Neural cell (in vitro differentiated cells): ENCODE results near the gene EAPP. TPM values are rescaled to one million over a fixed set of nuclear protein-coding genes. Genes with fewer than 3 reads are reported as not detected.
"Not testable (repeated sequence)": the region's sequence is repeated elsewhere in the genome, so short reads cannot be mapped to it uniquely, and the experiment has no call there.

Experiments
- H2AFZ ChIP-seq: fragments of 200-600, 300-800 bp; sonication (generic), shearing (Covaris generic); 2 replicates; pipeline ENCODE4 v1.6.0; 2014; ENCODE audit warnings: low read depth, mild to moderate bottlenecking, antibody characterized with exemption, low read length, moderate library complexity
- H3F3A ChIP-seq: fragments of 200-600 bp; shearing (Covaris generic); 2 replicates; pipeline ENCODE4 v1.6.1; 2016; ENCODE audit warnings: mild to moderate bottlenecking, moderate library complexity, mixed read lengths, antibody characterized with exemption, low read length; ENCODE audit not compliant: insufficient read depth, poor library complexity, severe bottlenecking
- H3K27ac ChIP-seq: fragments of 200-600, 300-800 bp; sonication (generic), shearing (Covaris generic); 2 replicates; pipeline ENCODE4 v1.5.1; 2014; ENCODE audit warnings: mild to moderate bottlenecking, low read length, moderate library complexity
- H3K27me3 ChIP-seq: fragments of 300-800, 200-600 bp; sonication (generic), shearing (Covaris generic); 2 replicates; pipeline ENCODE4 v1.6.0; 2014; ENCODE audit warnings: mild to moderate bottlenecking, low read depth, low read length, moderate library complexity; ENCODE audit not compliant: insufficient read depth
- H3K36me3 ChIP-seq: fragments of 300-800, 200-600 bp; sonication (generic), shearing (Covaris generic); 2 replicates; pipeline ENCODE4 v1.5.1; 2014; ENCODE audit warnings: mild to moderate bottlenecking, antibody characterized with exemption, low read length, moderate library complexity; ENCODE audit not compliant: insufficient read depth
- H3K4me2 ChIP-seq: fragments of 300-800, 200-600 bp; sonication (generic), shearing (Covaris generic); 2 replicates; pipeline ENCODE4 v1.6.0; 2014; ENCODE audit warnings: mild to moderate bottlenecking, low read length
- H3K4me3 ChIP-seq: fragments of 300-800, 200-600 bp; sonication (generic), shearing (Covaris generic); 2 replicates; pipeline ENCODE4 v1.5.1; 2014; ENCODE audit warnings: mild to moderate bottlenecking, low read length, moderate library complexity
- H3K79me2 ChIP-seq: fragments of 200-600 bp; shearing (Covaris generic); replicated peaks from 2 replicates; pipeline ENCODE4 v1.6.0; 2014; ENCODE audit warnings: mild to moderate bottlenecking, low read length, moderate library complexity; ENCODE audit not compliant: insufficient read depth
- H3K9ac ChIP-seq: fragments of 300-800, 200-600 bp; sonication (generic), shearing (Covaris generic); 2 replicates; pipeline ENCODE4 v1.6.1; 2016; ENCODE audit warnings: mild to moderate bottlenecking, low read length, mixed read lengths
- H3K9me2 ChIP-seq: fragments of 200-600 bp; shearing (Covaris generic); 2 replicates; pipeline ENCODE4 v1.6.1; 2016; ENCODE audit warnings: mild to moderate bottlenecking, low read length, mixed read lengths; ENCODE audit not compliant: insufficient read depth
- H3K9me3 ChIP-seq: fragments of 200-600, 300-800 bp; sonication (generic), shearing (Covaris generic); 2 replicates; pipeline ENCODE4 v1.6.1; 2016; ENCODE audit warnings: mild to moderate bottlenecking, mixed run types, low read length, moderate library complexity, mixed read lengths
- H4K20me1 ChIP-seq: fragments of 200-600 bp; shearing (Covaris generic); 2 replicates; pipeline ENCODE4 v1.6.1; 2016; ENCODE audit warnings: mild to moderate bottlenecking, mixed run types; ENCODE audit not compliant: insufficient read depth
- CTCF ChIP-seq: fragments of 450-650 bp; IDR thresholded peaks from 2 replicates; pipeline ENCODE4 v1.5.1; 2014; ENCODE audit warnings: antibody characterized with exemption, mild to moderate bottlenecking, moderate library complexity; ENCODE audit not compliant: poor library complexity, severe bottlenecking
- EP300 ChIP-seq: fragments of 450-650 bp; conservative IDR thresholded peaks from 2 replicates; pipeline ENCODE4 v1.6.1; 2014; ENCODE audit warnings: antibody characterized with exemption, mild to moderate bottlenecking, moderate library complexity; ENCODE audit not compliant: poor library complexity, severe bottlenecking
- EZH2 ChIP-seq: fragments of 200-600, 300-800 bp; shearing (Covaris generic), sonication (generic); IDR thresholded peaks from 2 replicates; pipeline ENCODE4 v1.6.1; 2014; ENCODE audit warnings: antibody characterized with exemption, low read length, borderline replicate concordance, mild to moderate bottlenecking; ENCODE audit not compliant: insufficient read depth, poor library complexity, severe bottlenecking
- MXI1 ChIP-seq: fragments of 450-650 bp; conservative IDR thresholded peaks from 2 replicates; pipeline ENCODE4 v1.6.1; 2014; ENCODE audit warnings: antibody characterized with exemption, mild to moderate bottlenecking; ENCODE audit not compliant: poor library complexity, severe bottlenecking
- POLR2AphosphoS5 ChIP-seq: IDR thresholded peaks from 2 replicates; pipeline ENCODE4 v1.6.1; 2012
- RAD21 ChIP-seq: fragments of 450-650 bp; conservative IDR thresholded peaks from 2 replicates; pipeline ENCODE4 v1.6.1; 2014; ENCODE audit warnings: antibody characterized with exemption, mild to moderate bottlenecking, moderate library complexity
- REST ChIP-seq: IDR thresholded peaks from 2 replicates; pipeline ENCODE4 v1.6.1; 2012; ENCODE audit warnings: borderline replicate concordance
- SMC3 ChIP-seq: fragments of 450-650 bp; conservative IDR thresholded peaks from 2 replicates; pipeline ENCODE4 v1.6.1; 2014; ENCODE audit warnings: antibody characterized with exemption, mild to moderate bottlenecking, moderate library complexity; ENCODE audit not compliant: poor library complexity
- TAF1 ChIP-seq: IDR thresholded peaks from 2 replicates; pipeline ENCODE4 v1.6.1; 2012; ENCODE audit warnings: low read depth
- polyA plus RNA-seq: library from polyadenylated mRNA; depleted of rRNA; stranded (reverse); fragments of >200 nt; gene quantifications from 2 replicates; pipeline ENCODE4 v1.2.3, GENCODE V29; 2014

EAPP gene
- polyA plus RNA-seq, 1 donor from 2014 or later, result 112 TPM

GRCh38 chr14:34524216-34524615 lies 15.3 kb downstream of the EAPP start:
- not testable (repeated sequence) for H3K27ac ChIP-seq, H3K36me3 ChIP-seq, H3K4me3 ChIP-seq

GRCh38 chr14:34522496-34522895 lies 17.0 kb downstream of the EAPP start:
- H2AFZ ChIP-seq, result no peak overlapping the region
- no peaks in the 10 kb centered on the region for H4K20me1 ChIP-seq
- no peaks in the 10 kb centered on the region for H3K9me2 ChIP-seq
- no peak overlapping the region for H3K9ac ChIP-seq
- peaks cover 5% of the 10 kb centered on the region for H3K36me3 ChIP-seq
- no peaks in the 10 kb centered on the region for H3F3A ChIP-seq
- H3K9me3 ChIP-seq, result no peaks in the 10 kb centered on the region
- H3K27ac ChIP-seq, result no peak overlapping the region
- H3K4me3 ChIP-seq, result no peak overlapping the region
- no peaks in the 10 kb centered on the region for H3K27me3 ChIP-seq
- H3K79me2 ChIP-seq, result no peaks in the 10 kb centered on the region
- no peak for TF ChIP-seq EZH2
- TF ChIP-seq RAD21, result no peak
- no peak for TF ChIP-seq REST
- no peak for TF ChIP-seq SMC3
- no peak for TF ChIP-seq MXI1
- TF ChIP-seq POLR2AphosphoS5, result no peak
- no peak for TF ChIP-seq TAF1
- no peak for TF ChIP-seq CTCF
- TF ChIP-seq EP300, result no peak
- H3K4me2 ChIP-seq, result no peak overlapping the region

More at GRCh38 chr14:34524216-34524615, 15.3 kb downstream of the EAPP start:
- H2AFZ ChIP-seq, H3K9ac ChIP-seq, H3K9me3 ChIP-seq, H3K79me2 ChIP-seq, H3F3A ChIP-seq, H3K4me2 ChIP-seq, H3K27me3 ChIP-seq, H3K9me2 ChIP-seq, H4K20me1 ChIP-seq: not testable (repeated sequence)

- not testable (repeated sequence) for H3K36me3 ChIP-seq, H3K9me2 ChIP-seq, H3F3A ChIP-seq, H3K27me3 ChIP-seq, H2AFZ ChIP-seq, H3K27ac ChIP-seq, H3K79me2 ChIP-seq, H3K9me3 ChIP-seq, H3K4me3 ChIP-seq, H3K9ac ChIP-seq, H3K4me2 ChIP-seq, H4K20me1 ChIP-seq
Measured at GRCh38 chr14:34521071-34521470, 18.4 kb downstream of the EAPP start.

- not testable (repeated sequence) for H3F3A ChIP-seq, H3K36me3 ChIP-seq, H3K4me3 ChIP-seq, H3K4me2 ChIP-seq, H3K79me2 ChIP-seq, H4K20me1 ChIP-seq, H3K9ac ChIP-seq, H3K27ac ChIP-seq, H3K9me2 ChIP-seq, H3K9me3 ChIP-seq, H2AFZ ChIP-seq, H3K27me3 ChIP-seq
Measured at GRCh38 chr14:34520304-34520970, 19.1 kb downstream of the EAPP start.
